Activated CD4-positive, alpha-beta T cell treated with anti-CD3 and anti-CD28 coated beads, Interleukin-2, amount 10 ng/mL, durations not matched to agents 7 days and 5 days (primary cell): ENCODE measurements around the gene SENP6. TPM values are rescaled to one million over a fixed set of nuclear protein-coding genes. Genes with fewer than 3 reads are reported as not detected.
"Not testable (repeated sequence)": the region's sequence is repeated elsewhere in the genome, so short reads cannot be mapped to it uniquely, and the experiment has no call there.

ENCODE experiments used
- CTCF ChIA-PET: fragments of 350-600 bp; sonication (Branson Sonifier 250); formaldehyde crosslinking; loops from one replicate; lab custom pipeline; 2021; ENCODE audit warnings: antibody characterized with exemption; lab: Charles Lee
- POLR2A ChIA-PET: fragments of 350-600 bp; sonication (Branson Sonifier 250); formaldehyde crosslinking; loops from one replicate; lab custom pipeline; 2021; ENCODE audit warnings: antibody characterized with exemption; lab: Charles Lee
- DNase-seq: peaks from one replicate; pipeline ENCODE4 v3.0.0-alpha.2; 2020
- H3K27ac Mint-ChIP-seq: one replicate; pipeline ENCODE4 v1.8.0; 2021; ENCODE audit warnings: mild to moderate bottlenecking, moderate library complexity, mixed read lengths
- H3K27me3 Mint-ChIP-seq: one replicate; pipeline ENCODE4 v1.8.0; 2021; ENCODE audit warnings: mixed read lengths
- H3K36me3 Mint-ChIP-seq: one replicate; pipeline ENCODE4 v1.8.0; 2021; ENCODE audit warnings: low read depth, mixed read lengths
- H3K4me1 Mint-ChIP-seq: one replicate; pipeline ENCODE4 v1.8.0; 2021; ENCODE audit warnings: mixed read lengths
- H3K4me3 Mint-ChIP-seq: one replicate; pipeline ENCODE4 v1.8.0; 2021; ENCODE audit warnings: mild to moderate bottlenecking, moderate library complexity, mixed read lengths
- H3K9me3 Mint-ChIP-seq: one replicate; pipeline ENCODE4 v1.8.0; 2021; ENCODE audit warnings: mixed read lengths
- total RNA-seq, 2 experiments: library from RNA; stranded (reverse); gene quantifications; one replicate each; pipeline ENCODE4 v1.2.3, GENCODE V29; 2021

Gene SENP6
- total RNA-seq, 2 experiments from 2014 or later, result 70.9 to 78.5 TPM

DNA sequence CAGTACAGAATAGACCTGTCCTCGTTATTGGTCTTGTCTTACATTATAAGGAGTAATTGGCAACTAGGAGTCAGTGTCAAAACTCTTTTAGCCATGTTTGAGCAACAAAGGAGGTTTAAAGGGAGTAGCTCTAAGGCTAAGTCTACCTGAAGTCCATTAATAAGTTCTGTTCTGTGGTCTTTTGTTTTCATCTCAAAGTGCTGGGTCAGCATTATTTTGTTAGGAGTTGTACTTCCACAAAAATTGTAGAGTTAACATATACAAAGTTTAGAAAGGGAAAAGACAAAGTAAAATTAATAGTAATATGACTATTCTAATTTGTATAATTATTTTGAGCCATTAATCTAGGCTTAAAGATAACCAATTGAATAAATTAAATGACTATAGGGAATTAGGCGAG is 12.7 kb upstream of the SENP6 start:
- no peaks in the 10 kb centered on the region for H3K27me3 Mint-ChIP-seq
- no peak for DNase-seq
- CTCF ChIA-PET, result interaction anchor here (0.7 kb wide), 1 partner anchor 26 kb away, joined by 3 read pairs; no protein-coding TSS in a partner anchor
- peaks cover 3% of the 10 kb centered on the region for H3K9me3 Mint-ChIP-seq
- H3K4me3 Mint-ChIP-seq, result no peak overlapping the region
- no peak overlapping the region for H3K27ac Mint-ChIP-seq
- POLR2A ChIA-PET, result no interaction called here
- no peaks in the 10 kb centered on the region for H3K4me1 Mint-ChIP-seq
- no peaks in the 10 kb centered on the region for H3K36me3 Mint-ChIP-seq

DNA sequence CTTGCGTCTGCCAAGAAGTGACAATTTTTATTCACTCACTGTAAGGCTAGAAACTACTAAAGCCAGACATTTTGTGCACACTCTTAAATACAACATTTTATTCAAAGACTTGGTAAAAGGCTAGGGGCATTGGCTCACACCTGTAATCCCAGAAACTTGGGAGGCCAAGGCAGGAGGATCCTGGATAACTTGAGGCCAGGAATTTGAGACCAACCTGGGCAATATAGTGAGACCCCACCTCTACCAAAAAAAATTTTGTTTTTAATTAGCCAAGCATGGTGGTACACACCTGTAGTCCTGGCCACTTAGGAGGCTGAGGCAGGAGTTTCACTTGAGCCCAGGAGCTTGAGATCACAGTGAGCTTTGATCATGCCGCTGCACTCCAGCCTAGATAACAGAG is 11.3 kb upstream of the SENP6 start:
- Mint-ChIP-seq H3K27me3 (no peaks in the 10 kb centered on the region), H3K4me3 (no peak overlapping the region), H3K4me1 (no peaks in the 10 kb centered on the region), H3K27ac (no peak overlapping the region), H3K36me3 (no peaks in the 10 kb centered on the region), H3K9me3 (no peaks in the 10 kb centered on the region)
- ChIA-PET CTCF (interaction anchor here (0.7 kb wide), 1 partner anchor 10 kb away, joined by 4 read pairs; no protein-coding TSS in a partner anchor), POLR2A (no interaction called here)
- no peak for DNase-seq

DNA sequence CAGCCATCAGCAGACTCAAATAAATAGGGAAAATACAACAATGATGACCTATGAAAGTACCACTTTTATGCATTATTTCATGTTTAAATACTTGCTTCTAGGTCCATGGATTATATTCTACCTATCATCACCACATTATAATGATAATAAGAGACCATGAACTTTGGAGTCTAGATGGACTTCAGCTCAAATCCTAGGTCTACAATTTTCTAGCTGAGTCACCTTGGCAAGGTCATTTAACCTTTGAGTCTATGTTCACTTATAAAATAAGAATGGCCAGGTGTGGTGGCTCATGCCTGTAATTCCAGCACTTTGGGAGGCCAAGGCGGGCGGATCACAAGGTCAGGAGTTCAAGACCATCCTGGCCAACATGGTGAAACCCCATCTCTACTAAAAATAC is 5.3 kb upstream of the SENP6 start:
- POLR2A ChIA-PET, H3K27me3 Mint-ChIP-seq, H3K4me3 Mint-ChIP-seq, H3K27ac Mint-ChIP-seq, H3K36me3 Mint-ChIP-seq, CTCF ChIA-PET, DNase-seq, H3K9me3 Mint-ChIP-seq: not testable (repeated sequence)
- H3K4me1 Mint-ChIP-seq, result peaks cover 24% of the 10 kb centered on the region

DNA sequence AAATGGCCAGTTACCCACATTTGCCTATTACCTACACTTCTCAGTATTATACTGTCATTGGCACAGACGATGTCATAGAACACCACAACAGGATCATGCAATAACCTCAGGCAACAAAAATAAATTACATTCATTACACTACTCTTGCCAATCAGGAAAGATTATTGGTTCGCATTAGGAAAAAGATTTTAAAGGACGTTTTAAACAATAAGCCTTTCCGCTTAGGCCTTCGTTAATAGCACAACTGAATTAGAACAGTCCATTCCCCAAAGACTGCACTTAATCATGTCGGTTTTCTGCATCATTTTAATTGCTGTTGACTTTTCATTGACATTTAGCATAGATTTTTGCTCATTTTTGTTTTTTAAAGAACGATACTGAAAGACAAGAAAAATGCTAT is 912 bp upstream of the SENP6 start:
- Mint-ChIP-seq H3K27me3 (no peaks in the 10 kb centered on the region), H3K36me3 (peaks cover 18% of the 10 kb centered on the region), H3K9me3 (no peaks in the 10 kb centered on the region), H3K27ac (peak overlapping the region; percentile 92), H3K4me3 (peak overlapping the region; percentile 94), H3K4me1 (peaks cover 46% of the 10 kb centered on the region)
- CTCF ChIA-PET, result interaction anchor here (1.5 kb wide), 1 partner anchor 11 kb away, joined by 3 read pairs; no protein-coding TSS in a partner anchor
- POLR2A ChIA-PET, result no interaction called here
- DNase-seq, result peak; percentile 7

DNA sequence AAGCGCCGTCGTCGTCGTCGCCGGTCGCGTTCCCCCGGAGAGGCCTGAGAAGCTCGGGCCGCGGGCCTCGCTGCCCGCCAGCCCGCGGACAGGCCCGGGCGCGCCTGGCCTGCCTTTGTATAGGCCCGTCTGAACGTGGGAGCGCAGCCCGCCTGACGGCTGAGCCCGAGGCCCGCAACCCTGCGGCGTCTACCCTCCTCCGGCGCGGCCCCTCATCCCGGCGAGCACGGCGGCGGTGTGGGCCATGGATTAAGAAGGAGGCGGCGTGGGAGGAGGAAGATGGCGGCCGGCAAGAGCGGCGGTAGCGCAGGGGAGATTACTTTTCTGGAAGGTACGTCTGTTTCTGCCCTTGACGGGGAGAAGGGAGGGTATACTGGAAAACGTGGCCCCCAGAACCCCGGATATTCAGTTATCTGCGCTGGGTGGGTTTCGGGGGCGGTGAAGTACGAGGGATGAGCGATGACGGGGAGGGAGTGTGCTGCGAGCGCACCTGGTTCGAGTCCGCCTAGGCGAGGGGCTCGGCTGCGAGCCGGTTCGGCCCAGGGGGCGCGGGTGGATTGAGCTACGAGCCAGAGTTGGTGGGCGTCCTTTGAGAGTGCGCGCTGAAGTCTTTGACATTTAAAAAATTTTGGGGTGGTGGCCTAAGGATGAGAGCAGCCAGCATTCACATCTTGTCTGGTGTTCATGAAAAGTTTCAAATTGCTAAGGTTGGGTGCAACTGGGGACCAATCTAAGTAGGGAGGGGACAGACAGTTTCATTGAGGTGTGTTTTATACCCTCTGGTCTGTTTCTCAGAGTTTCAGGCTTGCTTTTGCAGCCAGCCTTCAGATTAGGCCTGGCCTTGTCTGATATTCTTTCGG is 796 bp downstream of the SENP6 start:
- Mint-ChIP-seq H3K36me3 (peaks cover 22% of the 10 kb centered on the region), H3K27ac (peak overlapping the region; percentile 92), H3K4me1 (peaks cover 60% of the 10 kb centered on the region), H3K27me3 (no peaks in the 10 kb centered on the region), H3K4me3 (peak overlapping the region; percentile 94), H3K9me3 (no peaks in the 10 kb centered on the region)
- DNase-seq, result peak; percentile 48
- ChIA-PET CTCF (interaction anchor here (0.6 to 1.4 kb wide), 3 partner anchors 9 to 188 kb away, joined by 3 to 4 read pairs (median 4); no protein-coding TSS in a partner anchor), POLR2A (no interaction called here)

DNA sequence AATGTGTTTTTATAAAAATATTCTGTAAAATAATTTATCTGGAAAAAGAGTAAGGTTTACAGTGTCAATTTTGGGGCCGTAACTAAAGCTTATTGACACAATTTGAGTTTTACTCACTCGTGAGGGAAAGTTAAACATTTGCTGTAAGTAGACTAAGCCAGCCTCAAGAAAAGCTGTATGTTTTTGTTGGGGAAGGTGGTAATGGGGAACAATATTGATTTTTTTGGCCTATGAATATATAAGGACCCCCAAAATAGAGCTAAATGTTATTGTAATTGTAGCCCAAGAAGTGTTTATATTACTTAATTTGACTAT is 1.4 kb downstream of the SENP6 start:
- H3K4me3 Mint-ChIP-seq, result peak overlapping the region; percentile 94
- DNase-seq, result no peak
- no peaks in the 10 kb centered on the region for H3K27me3 Mint-ChIP-seq
- peaks cover 65% of the 10 kb centered on the region for H3K4me1 Mint-ChIP-seq
- H3K36me3 Mint-ChIP-seq, result peaks cover 23% of the 10 kb centered on the region
- ChIA-PET CTCF (interaction anchor here (0.6 to 1.4 kb wide), 3 partner anchors 9 to 187 kb away, joined by 3 to 4 read pairs (median 3); no protein-coding TSS in a partner anchor), POLR2A (no interaction called here)
- H3K9me3 Mint-ChIP-seq, result no peaks in the 10 kb centered on the region
- H3K27ac Mint-ChIP-seq, result peak overlapping the region; percentile 92

DNA sequence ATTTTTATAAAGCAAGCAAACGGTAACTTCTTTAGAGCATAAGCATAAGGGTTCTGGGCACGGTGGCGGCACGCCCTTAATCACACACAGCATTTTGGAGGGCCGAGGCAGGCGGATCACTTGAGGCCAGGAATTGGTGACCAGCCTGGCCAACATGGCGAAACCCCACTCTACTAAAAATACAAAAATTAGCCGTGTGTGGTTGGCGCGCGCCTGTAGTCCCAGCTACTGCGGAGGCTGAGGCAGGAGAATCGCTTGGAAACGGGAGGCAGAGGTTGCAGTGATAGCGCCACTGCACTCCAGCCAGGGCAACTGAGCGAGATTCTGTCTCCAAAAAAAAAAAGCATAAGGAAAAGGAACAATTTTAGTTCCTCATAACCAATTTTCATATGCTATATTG is 2.6 kb downstream of the SENP6 start:
- Mint-ChIP-seq H3K27ac (peak overlapping the region; percentile 92), H3K4me3 (peak overlapping the region; percentile 94), H3K4me1 (peaks cover 65% of the 10 kb centered on the region), H3K27me3 (no peaks in the 10 kb centered on the region), H3K9me3 (no peaks in the 10 kb centered on the region), H3K36me3 (peaks cover 25% of the 10 kb centered on the region)
- DNase-seq, result no peak
- ChIA-PET POLR2A (no interaction called here), CTCF (interaction anchor here (1.1 kb wide), 1 partner anchor 53 kb away, joined by 3 read pairs; no protein-coding TSS in a partner anchor)

DNA sequence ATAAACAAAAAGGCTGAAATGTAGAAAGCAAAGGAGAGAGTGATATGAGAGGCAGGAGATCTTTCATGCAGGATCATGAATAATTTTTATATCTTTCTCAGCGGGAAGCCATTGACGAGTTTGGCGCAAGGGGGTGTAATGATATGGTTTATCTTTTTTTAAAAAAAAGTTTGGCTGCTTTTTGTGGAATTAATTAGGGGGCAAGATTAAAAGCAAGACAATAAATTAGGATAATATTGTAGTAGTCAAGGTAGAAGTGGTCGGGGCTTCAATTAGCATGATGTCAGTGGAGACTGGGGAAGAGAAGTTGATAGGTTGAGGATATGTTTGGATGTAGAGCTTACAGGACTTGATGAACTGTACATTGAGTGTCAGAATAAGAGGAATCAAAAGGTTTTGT is 4.0 kb downstream of the SENP6 start:
- no peak overlapping the region for H3K4me3 Mint-ChIP-seq
- no peak for DNase-seq
- H3K36me3 Mint-ChIP-seq, result peaks cover 27% of the 10 kb centered on the region
- no peaks in the 10 kb centered on the region for H3K9me3 Mint-ChIP-seq
- ChIA-PET POLR2A (no interaction called here), CTCF (no interaction called here)
- no peak overlapping the region for H3K27ac Mint-ChIP-seq
- H3K4me1 Mint-ChIP-seq, result peaks cover 67% of the 10 kb centered on the region
- H3K27me3 Mint-ChIP-seq, result no peaks in the 10 kb centered on the region

DNA sequence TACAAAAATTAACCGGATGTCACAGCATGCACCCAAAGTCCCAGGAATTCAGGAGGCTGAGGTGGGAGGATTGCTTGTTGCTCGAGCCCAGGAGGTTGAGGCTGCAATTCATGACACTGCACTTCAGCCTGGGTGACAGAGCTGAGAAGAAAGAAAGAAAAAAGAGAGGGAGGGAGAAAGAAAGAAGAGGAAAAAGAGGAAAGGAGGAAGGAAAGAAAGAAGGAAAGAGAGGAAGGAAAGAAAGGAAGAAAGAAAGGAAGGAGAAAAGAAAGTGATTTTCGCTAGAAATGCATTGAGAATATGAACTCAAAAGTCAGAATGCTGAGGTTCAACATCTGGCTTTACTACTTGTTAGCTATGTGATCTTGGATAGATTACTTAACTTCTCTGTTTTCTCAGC is 6.6 kb downstream of the SENP6 start:
- POLR2A ChIA-PET, result no interaction called here
- CTCF ChIA-PET, result interaction anchor here (0.6 to 2.0 kb wide), 4 partner anchors 8 to 25 kb away, joined by 4 to 9 read pairs (median 4); no protein-coding TSS in a partner anchor
- H3K27ac Mint-ChIP-seq, result peak overlapping the region; percentile 79
- DNase-seq, result no peak
- no peak overlapping the region for H3K4me3 Mint-ChIP-seq
- peaks cover 23% of the 10 kb centered on the region for H3K36me3 Mint-ChIP-seq
- no peaks in the 10 kb centered on the region for H3K27me3 Mint-ChIP-seq
- H3K4me1 Mint-ChIP-seq, result peaks cover 84% of the 10 kb centered on the region
- no peaks in the 10 kb centered on the region for H3K9me3 Mint-ChIP-seq

DNA sequence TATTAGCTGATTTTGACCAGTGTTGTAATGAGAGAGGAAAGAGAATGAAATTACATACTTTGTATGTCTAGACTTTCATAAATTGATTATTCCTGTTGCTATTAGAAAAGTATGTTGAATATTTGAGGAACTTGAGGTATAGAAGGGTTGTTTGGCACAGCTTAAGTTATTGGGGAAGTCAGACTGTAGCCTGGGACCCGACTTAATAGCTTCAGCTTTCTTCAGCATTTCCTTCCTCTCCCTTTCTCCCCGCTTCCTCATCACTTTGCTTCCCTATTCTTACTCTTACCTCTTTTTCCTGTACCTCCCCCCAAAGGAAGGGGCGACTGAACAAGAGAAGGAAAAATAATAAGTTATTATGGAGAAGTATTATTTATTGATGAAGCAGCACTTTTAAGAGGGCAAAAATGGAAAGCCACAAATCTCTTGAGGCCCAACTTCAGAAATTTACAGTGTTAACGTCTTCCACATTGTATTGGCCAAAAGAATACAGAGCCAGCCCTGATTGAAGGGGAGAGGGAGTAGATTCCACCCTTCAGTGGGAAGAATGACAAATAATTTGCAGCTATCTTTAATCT is 7.4 kb downstream of the SENP6 start:
- Mint-ChIP-seq H3K36me3 (peaks cover 20% of the 10 kb centered on the region), H3K27ac (no peak overlapping the region), H3K9me3 (no peaks in the 10 kb centered on the region), H3K4me1 (peaks cover 83% of the 10 kb centered on the region), H3K4me3 (no peak overlapping the region), H3K27me3 (no peaks in the 10 kb centered on the region)
- ChIA-PET CTCF (interaction anchor here (0.6 to 2.0 kb wide), 5 partner anchors 9 to 1958 kb away, joined by 3 to 9 read pairs (median 4); no protein-coding TSS in a partner anchor), POLR2A (no interaction called here)
- DNase-seq, result no peak

DNA sequence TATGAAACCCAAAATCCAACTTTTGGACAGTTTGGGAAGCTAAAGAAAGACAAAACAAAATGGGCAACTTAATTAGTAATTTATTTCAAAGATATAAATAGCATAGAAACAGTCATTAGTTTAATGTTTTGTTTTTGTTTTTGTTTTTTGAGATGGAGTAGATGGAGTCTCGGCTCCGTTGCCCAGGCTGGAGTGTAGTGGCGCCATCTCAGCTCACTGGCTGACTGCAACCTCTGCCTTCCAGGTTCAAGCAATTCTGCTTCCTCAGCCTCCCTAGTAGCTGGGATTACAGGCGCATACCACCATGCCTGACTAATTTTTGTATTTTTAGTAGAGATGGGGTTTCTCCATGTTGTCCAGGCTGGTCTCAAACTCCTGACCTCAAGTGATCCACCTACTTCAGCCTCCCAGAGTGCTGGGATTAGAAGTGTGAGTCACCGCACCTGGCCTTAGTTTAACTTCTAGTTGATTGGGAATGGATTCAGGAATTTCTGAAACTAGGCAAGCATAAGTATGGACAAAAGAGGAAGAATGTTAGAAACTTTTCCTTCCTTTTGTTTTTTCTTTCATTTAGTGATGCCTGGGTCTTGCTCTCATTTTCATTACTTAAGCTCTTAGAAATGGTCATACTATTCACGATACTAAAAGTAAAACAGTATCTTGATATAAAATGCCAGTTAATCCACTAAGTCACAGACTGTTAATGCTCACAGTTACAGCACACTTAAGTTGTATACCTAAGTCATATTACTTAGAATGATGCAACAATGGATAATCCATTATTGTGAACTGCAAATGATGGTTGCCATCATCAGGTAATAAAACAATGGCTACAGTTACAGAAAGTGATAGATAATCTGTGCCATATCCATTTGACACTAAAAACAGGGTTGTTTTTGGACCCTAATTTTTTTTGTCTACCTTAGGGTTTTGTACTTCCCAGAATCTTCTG is 8.2 kb downstream of the SENP6 start:
- Mint-ChIP-seq H3K4me3 (no peak overlapping the region), H3K36me3 (peaks cover 22% of the 10 kb centered on the region), H3K9me3 (no peaks in the 10 kb centered on the region), H3K4me1 (peaks cover 86% of the 10 kb centered on the region), H3K27ac (no peak overlapping the region), H3K27me3 (no peaks in the 10 kb centered on the region)
- CTCF ChIA-PET, result interaction anchor here (0.6 to 1.5 kb wide), 2 partner anchors 11 to 393 kb away, joined by 3 to 4 read pairs; no protein-coding TSS in a partner anchor
- POLR2A ChIA-PET, result interaction anchor here (0.6 to 0.8 kb wide), 2 partner anchors 37 to 93 kb away, joined by 3 to 5 read pairs; no protein-coding TSS in a partner anchor
- DNase-seq, result no peak

DNA sequence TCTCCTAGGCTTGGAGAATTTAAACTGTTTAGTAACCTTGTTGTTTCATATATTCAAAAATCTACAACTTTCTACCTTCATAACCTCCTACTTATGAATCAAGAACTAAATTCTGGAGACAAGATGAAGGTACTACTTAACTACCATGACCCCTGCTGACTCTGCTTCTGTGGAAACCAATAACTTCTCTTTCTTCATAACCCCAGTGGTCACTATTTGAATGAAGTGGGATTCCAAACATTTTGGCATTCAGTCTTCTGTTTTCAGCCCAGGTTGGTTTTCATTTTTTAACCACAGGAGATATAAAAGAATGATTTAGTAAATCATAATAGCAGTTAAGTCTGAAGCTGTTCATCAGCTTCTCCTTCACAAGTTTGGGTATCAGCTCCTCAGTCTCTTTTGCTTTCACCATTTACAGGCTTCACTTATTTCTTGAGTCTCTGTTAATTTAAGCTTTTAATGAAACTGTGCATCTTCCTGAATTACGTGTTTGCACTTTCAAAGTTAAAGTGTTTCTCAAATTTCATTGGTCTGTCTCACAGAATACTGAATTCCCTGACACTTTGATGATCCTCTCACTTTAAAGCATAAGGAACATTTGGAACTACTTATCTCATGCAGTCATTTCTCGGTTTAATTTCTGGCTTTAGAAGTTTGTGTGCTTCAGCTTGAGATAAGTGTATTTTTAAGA is 9.5 kb downstream of the SENP6 start:
- ChIA-PET CTCF (interaction anchor here (0.5 to 1.3 kb wide), 2 partner anchors 11 to 354 kb away, joined by 3 to 4 read pairs; no protein-coding TSS in a partner anchor), POLR2A (no interaction called here)
- no peak overlapping the region for H3K27ac Mint-ChIP-seq
- H3K4me3 Mint-ChIP-seq, result no peak overlapping the region
- H3K27me3 Mint-ChIP-seq, result no peaks in the 10 kb centered on the region
- H3K4me1 Mint-ChIP-seq, result peaks cover 83% of the 10 kb centered on the region
- H3K36me3 Mint-ChIP-seq, result peaks cover 16% of the 10 kb centered on the region
- no peak for DNase-seq
- no peaks in the 10 kb centered on the region for H3K9me3 Mint-ChIP-seq
